AG04450 (cell line): ENCODE measurements around the gene FAM13C. TPM values are rescaled to one million over a fixed set of nuclear protein-coding genes. Genes with fewer than 3 reads are reported as not detected.

ENCODE experiments used
- CTCF ChIA-PET: fragments of 300-600, 350-600 bp; formaldehyde crosslinking; extraction: SDS; loops from one replicate; lab custom pipeline; 2022; ENCODE audit warnings: antibody characterized with exemption, inconsistent platforms; lab: Charles Lee
- POLR2A ChIA-PET: fragments of 350-600 bp; formaldehyde crosslinking; extraction: SDS; loops from one replicate; lab custom pipeline; 2021; ENCODE audit warnings: antibody characterized with exemption, inconsistent platforms; lab: Yijun Ruan, JAX
- DNase-seq: peaks from one replicate; pipeline ENCODE4 v3.0.0-alpha.2; 2011; ENCODE audit warnings: low read depth, low spot score
- H3K27ac ChIP-seq: one replicate; pipeline ENCODE4 v1.5.1; 2012; ENCODE audit warnings: low read depth, low read length, control low read depth
- H3K27me3 ChIP-seq: one replicate; pipeline ENCODE4 v1.6.0; 2012; ENCODE audit warnings: low read length; ENCODE audit not compliant: control insufficient read depth, insufficient read depth
- H3K4me3 ChIP-seq: 2 replicates; pipeline ENCODE4 v1.5.1; 2011; ENCODE audit warnings: mild to moderate bottlenecking, low read depth, low read length, control low read depth
- H3K9me3 ChIP-seq: 2 replicates; pipeline ENCODE4 v1.5.1; 2012; ENCODE audit warnings: low read length; ENCODE audit not compliant: control insufficient read depth, insufficient read depth
- CTCF ChIP-seq: IDR thresholded peaks from 2 replicates; pipeline ENCODE4 v1.5.1; 2011; ENCODE audit warnings: low read depth, low read length, control low read depth, inconsistent platforms
- polyA plus RNA-seq: library from polyadenylated mRNA; depleted of rRNA; stranded (reverse); fragments of >200 nt; gene quantifications from 2 replicates; pipeline ENCODE4 v1.2.3, GENCODE V29; 2011

Gene FAM13C
- polyA plus RNA-seq, 1 experiment = 3.1 TPM

DNA sequence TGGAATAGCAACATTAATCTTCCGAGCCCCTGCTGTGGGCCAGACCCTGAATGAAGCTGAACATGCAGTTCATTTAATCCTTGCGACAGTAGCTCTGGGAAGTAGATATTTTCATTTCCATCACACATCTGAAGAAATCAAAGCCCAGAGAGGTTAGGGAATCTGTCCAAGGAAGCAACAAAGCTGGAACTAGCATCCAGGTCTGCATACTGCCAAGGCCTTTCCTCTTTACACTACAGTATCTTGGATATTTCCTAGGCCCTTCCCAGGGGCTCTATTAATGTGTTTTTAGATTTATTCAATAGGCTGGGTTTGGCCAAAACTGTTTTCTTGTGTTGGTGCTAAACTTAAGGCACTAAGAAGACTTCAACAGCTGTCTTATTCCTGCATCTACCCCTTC, 48.1 kb downstream of the FAM13C start:
- CTCF ChIA-PET = interaction anchor here (1.6 kb wide), 1 partner anchor 151 kb away, joined by 6 read pairs; no protein-coding TSS in a partner anchor
- no peak overlapping the region for H3K4me3 ChIP-seq
- H3K27me3 ChIP-seq = no peaks in the 10 kb centered on the region
- no peaks in the 10 kb centered on the region for H3K9me3 ChIP-seq
- H3K27ac ChIP-seq = no peak overlapping the region
- DNase-seq = no peak
- no peak for TF ChIP-seq CTCF
- POLR2A ChIA-PET = interaction anchor here (0.6 kb wide), 1 partner anchor 222 kb away, joined by 3 read pairs; no protein-coding TSS in a partner anchor

GRCh38 chr10:59312247-59312646, 50.1 kb downstream of the FAM13C start:
- H3K27me3 ChIP-seq = no peaks in the 10 kb centered on the region
- POLR2A ChIA-PET = no interaction called here
- no peak overlapping the region for H3K27ac ChIP-seq
- no peak overlapping the region for H3K4me3 ChIP-seq
- H3K9me3 ChIP-seq = no peaks in the 10 kb centered on the region
- CTCF ChIA-PET = no interaction called here
- TF ChIP-seq CTCF = no peak
- DNase-seq = no peak

GRCh38 chr10:59311025-59311424, 51.3 kb downstream of the FAM13C start:
- no peak for DNase-seq
- Histone ChIP-seq H3K9me3 (no peaks in the 10 kb centered on the region), H3K27ac (no peak overlapping the region), H3K4me3 (no peak overlapping the region), H3K27me3 (no peaks in the 10 kb centered on the region)
- ChIA-PET CTCF (no interaction called here), POLR2A (no interaction called here)
- no peak for TF ChIP-seq CTCF

GRCh38 chr10:59310324-59310914, 51.9 kb downstream of the FAM13C start:
- Histone ChIP-seq H3K27me3 (no peaks in the 10 kb centered on the region), H3K9me3 (no peaks in the 10 kb centered on the region), H3K27ac (no peak overlapping the region), H3K4me3 (no peak overlapping the region)
- DNase-seq = no peak
- ChIA-PET POLR2A (no interaction called here), CTCF (no interaction called here)
- no peak for TF ChIP-seq CTCF

DNA sequence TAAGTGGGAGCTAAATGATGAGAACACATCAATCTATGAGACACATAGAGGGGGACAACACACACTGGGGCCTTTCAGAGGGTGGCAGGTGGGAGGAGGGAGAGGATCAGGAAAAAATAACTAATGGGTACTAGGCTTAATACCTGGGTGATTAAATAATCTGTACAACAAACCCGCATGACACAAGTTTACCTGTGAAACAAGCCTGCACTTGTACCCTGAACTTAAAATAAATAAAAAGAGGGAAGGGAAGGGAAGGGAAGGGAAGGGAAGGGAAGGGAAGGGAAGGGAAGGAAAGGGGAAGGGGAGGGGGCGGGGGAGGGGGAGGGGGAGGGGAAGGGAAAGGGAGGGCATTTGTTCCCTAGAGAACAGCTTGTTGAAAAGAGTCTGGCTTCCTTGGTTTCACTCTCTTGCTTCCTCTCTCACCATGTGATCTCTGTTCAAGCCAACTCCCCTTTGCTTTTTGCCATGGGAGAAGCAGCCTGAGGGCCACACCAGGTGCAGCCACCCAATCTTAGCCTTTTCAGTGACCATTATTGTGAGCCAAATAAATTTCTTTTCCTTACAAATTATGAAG, 57.7 kb downstream of the FAM13C start:
- CTCF ChIA-PET = no interaction called here
- Histone ChIP-seq H3K9me3 (no peaks in the 10 kb centered on the region), H3K4me3 (no peak overlapping the region), H3K27me3 (no peaks in the 10 kb centered on the region), H3K27ac (no peak overlapping the region)
- no peak for TF ChIP-seq CTCF
- POLR2A ChIA-PET = no interaction called here
- DNase-seq = no peak
